Mammary epithelial cell (primary cell): ENCODE results near the gene NLGN4X.

Source experiments
- EZH2 ChIP-seq: IDR thresholded peaks from 2 replicates; pipeline ENCODE4 v1.6.1; 2012; ENCODE audit warnings: low read length, inconsistent platforms, borderline replicate concordance
- TF ChIP-seq, protein P1 (sequence below), 2 donors: IDR thresholded peaks in 1 of 2; conservative IDR thresholded peaks in 1 of 2; 2 replicates each; pipeline ENCODE4 v1.5.1; 2011 to 2012; ENCODE audit warnings: inconsistent platforms in 2 of 2, low read length in 2 of 2, mild to moderate bottlenecking in 2 of 2, control low read depth in 1 of 2, low read depth in 1 of 2; ENCODE audit not compliant: insufficient read depth in 1 of 2; ENCODE audit errors: extremely low read depth in 1 of 2

DNA sequence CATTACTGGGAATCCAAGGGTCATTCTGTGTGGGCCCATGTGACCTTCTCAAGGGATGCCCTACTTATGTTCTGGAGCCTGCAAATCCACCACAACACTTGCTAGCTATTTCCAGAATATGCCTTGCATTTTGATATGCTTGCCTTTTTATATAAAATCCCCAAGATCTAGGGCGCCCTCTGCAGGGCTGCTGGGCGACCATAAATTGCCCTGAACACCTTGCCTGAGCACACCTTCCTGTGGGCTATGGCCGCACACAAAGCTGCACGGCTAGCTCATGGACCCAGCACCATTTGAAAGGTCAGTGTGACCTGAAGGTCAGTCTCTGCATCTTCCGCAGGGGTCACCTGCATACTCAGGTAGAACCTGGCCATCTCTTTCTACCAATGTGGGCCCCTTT, 311.7 kb downstream of the NLGN4X start:
- TF ChIP-seq EZH2 = no peak
- TF ChIP-seq, protein P1, sequence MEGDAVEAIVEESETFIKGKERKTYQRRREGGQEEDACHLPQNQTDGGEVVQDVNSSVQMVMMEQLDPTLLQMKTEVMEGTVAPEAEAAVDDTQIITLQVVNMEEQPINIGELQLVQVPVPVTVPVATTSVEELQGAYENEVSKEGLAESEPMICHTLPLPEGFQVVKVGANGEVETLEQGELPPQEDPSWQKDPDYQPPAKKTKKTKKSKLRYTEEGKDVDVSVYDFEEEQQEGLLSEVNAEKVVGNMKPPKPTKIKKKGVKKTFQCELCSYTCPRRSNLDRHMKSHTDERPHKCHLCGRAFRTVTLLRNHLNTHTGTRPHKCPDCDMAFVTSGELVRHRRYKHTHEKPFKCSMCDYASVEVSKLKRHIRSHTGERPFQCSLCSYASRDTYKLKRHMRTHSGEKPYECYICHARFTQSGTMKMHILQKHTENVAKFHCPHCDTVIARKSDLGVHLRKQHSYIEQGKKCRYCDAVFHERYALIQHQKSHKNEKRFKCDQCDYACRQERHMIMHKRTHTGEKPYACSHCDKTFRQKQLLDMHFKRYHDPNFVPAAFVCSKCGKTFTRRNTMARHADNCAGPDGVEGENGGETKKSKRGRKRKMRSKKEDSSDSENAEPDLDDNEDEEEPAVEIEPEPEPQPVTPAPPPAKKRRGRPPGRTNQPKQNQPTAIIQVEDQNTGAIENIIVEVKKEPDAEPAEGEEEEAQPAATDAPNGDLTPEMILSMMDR (conservative IDR thresholded peaks at IDR 0.05 in 1 of 2, IDR thresholded peaks at IDR 0.05 in 1 of 2; ENCODE audit: extremely low read depth in 1 of 2, insufficient read depth in 1 of 2, low read depth in 1 of 2, low read length in 2 of 2) = peak; percentile 19 to 43
